SK-N-SH (cell line): ENCODE data around the gene CUEDC1.
A peak's percentile ranks its signal among the peaks of the same experiment; 100 is the strongest.

Experiments used
- CTCF ChIP-seq: fragments of 200-600 bp; sonication (generic); IDR thresholded peaks from 2 replicates; pipeline ENCODE4 v1.6.1; 2017; ENCODE audit warnings: antibody characterized with exemption, mild to moderate bottlenecking, moderate library complexity
- EP300 ChIP-seq, 2 experiments: IDR thresholded peaks; 2 replicates each; pipeline versions ENCODE4 v1.4.0 to v1.6.1; 2012; ENCODE audit warnings: borderline replicate concordance in 1 of 2, low read depth in 1 of 2, low read length in 1 of 2
- REST ChIP-seq: IDR thresholded peaks from 2 replicates; pipeline ENCODE4 v1.6.1; 2012; ENCODE audit warnings: mild to moderate bottlenecking, low read depth, low read length, moderate library complexity

- TF ChIP-seq CTCF (no peak), EP300 (IDR thresholded peaks at IDR 0.05; ENCODE audit: borderline replicate concordance in 1 of 2, low read depth in 1 of 2, low read length in 1 of 2) (peak in 1 of 2 experiments; percentile 60; a peak in 2 of 4 replicates), REST (no peak)
Measured at GRCh38 chr17:57944908-57945307, 10.3 kb downstream of the CUEDC1 start.
